Esophagus muscularis mucosa (tissue), 4 donors: Measurements from ENCODE around the gene VSIG10L2. TPM values are rescaled to one million over a fixed set of nuclear protein-coding genes. Genes with fewer than 3 reads are reported as not detected.

Experiments used
- DNase-seq: peaks from one replicate; pipeline ENCODE4 v3.0.0-alpha.2; 2017; ENCODE audit errors: extremely low spot score
- H3K27ac ChIP-seq, 4 donors: fragments of 200-600 bp; sonication (generic); replicated peaks in 1 of 4; 1 replicate in 3 of 4; 2 replicates in 1 of 4; pipeline ENCODE4 v1.5.1; 2016 to 2019; ENCODE audit warnings: mild to moderate bottlenecking in 1 of 4
- H3K27me3 ChIP-seq, 4 donors: fragments of 200-600 bp; sonication (generic); one replicate each; pipeline versions ENCODE4 v1.5.1 to v1.6.0; 2016 to 2019
- H3K36me3 ChIP-seq, 4 donors: fragments of 200-600 bp; sonication (generic); one replicate each; pipeline ENCODE4 v1.5.1; 2016 to 2019
- H3K4me1 ChIP-seq, 4 donors: fragments of 200-600 bp; sonication (generic); one replicate each; pipeline ENCODE4 v1.5.1; 2016 to 2019
- H3K4me3 ChIP-seq, 4 donors: fragments of 200-600 bp; sonication (generic); 1 replicate in 2 of 4; 2 replicates in 2 of 4; pipeline ENCODE4 v1.5.1; 2016 to 2019; ENCODE audit warnings: mild to moderate bottlenecking in 4 of 4, moderate library complexity in 1 of 4
- H3K9me3 ChIP-seq, 4 donors: fragments of 200-600 bp; sonication (generic); 1 replicate in 3 of 4; 2 replicates in 1 of 4; pipeline ENCODE4 v1.5.1; 2016 to 2019
- CTCF ChIP-seq, 3 experiments: fragments of 200-600 bp in 2 of 3; fragments of 450-650 bp in 1 of 3; sonication (generic) in 2 of 3; IDR thresholded peaks; one replicate each; pipeline ENCODE4 v1.5.1; 2017 to 2019; ENCODE audit warnings: antibody characterized with exemption in 3 of 3, mild to moderate bottlenecking in 2 of 3, moderate library complexity in 1 of 3
- EP300 ChIP-seq: sonication (generic); formaldehyde crosslinking; IDR thresholded peaks from one replicate; pipeline ENCODE4 v1.6.1; 2017; ENCODE audit warnings: antibody characterized with exemption
- POLR2A ChIP-seq: fragments of 450-650 bp; IDR thresholded peaks from one replicate; pipeline ENCODE4 v1.6.1; 2017; ENCODE audit warnings: antibody characterized with exemption, moderate library complexity, mild to moderate bottlenecking, low read depth
- POLR2AphosphoS5 ChIP-seq, 2 donors: sonication (generic); formaldehyde crosslinking; IDR thresholded peaks; one replicate each; pipeline ENCODE4 v1.6.1; 2017; ENCODE audit warnings: antibody characterized with exemption in 2 of 2
- WGBS: methylation state at CpG from one replicate; pipeline ENCODE4 v1.1.5; 2018; 5-methylcytosine and 5-hydroxymethylcytosine counted together
- intact Hi-C: fragments of 100-400 bp; cut with DNase I; formaldehyde crosslinking; loops from one replicate; pipeline ENCODE4 v1.15.1; 2023
- total RNA-seq, 4 donors: library from RNA; depleted of rRNA; stranded (reverse); fragments of >200 nt; gene quantifications; one replicate each; pipeline versions ENCODE4 v1.1.0 to v1.2.1, GENCODE V29; 2016

VSIG10L2 gene
- total RNA-seq, 4 donors from 2014 or later, result 0.33 to 0.57 (median 0.39) TPM; not detected in 1

GRCh38 chr11:125959931-125960330 lies 14.1 kb downstream of the VSIG10L2 start:
- Histone ChIP-seq H3K4me1 (no peaks in the 10 kb centered on the region), H3K9me3 (peaks cover 0 to 6% (median 0%) of the 10 kb centered on the region in 4 donors), H3K27me3 (no peaks in the 10 kb centered on the region), H3K27ac (no peak overlapping the region), H3K36me3 (peaks cover 0 to 66% (median 26%) of the 10 kb centered on the region in 4 donors), H3K4me3 (no peak overlapping the region)
- WGBS, result 89% methylated on average over 10 of the region's 10 CpGs
- TF ChIP-seq POLR2A (no peak), POLR2AphosphoS5 (IDR thresholded peaks at IDR 0.05) (no peak), EP300 (no peak), CTCF (IDR thresholded peaks at IDR 0.05) (no peak)
- intact Hi-C loops, result no loop called here
- no peak for DNase-seq

GRCh38 chr11:125960771-125961170 lies 14.9 kb downstream of the VSIG10L2 start:
- Histone ChIP-seq H3K27me3 (no peaks in the 10 kb centered on the region), H3K9me3 (peaks cover 0 to 6% (median 0%) of the 10 kb centered on the region in 4 donors), H3K4me3 (no peak overlapping the region), H3K36me3 (peaks cover 0 to 65% (median 24%) of the 10 kb centered on the region in 4 donors), H3K27ac (no peak overlapping the region), H3K4me1 (no peaks in the 10 kb centered on the region)
- intact Hi-C loops, result no loop called here
- TF ChIP-seq POLR2AphosphoS5 (IDR thresholded peaks at IDR 0.05) (no peak), CTCF (IDR thresholded peaks at IDR 0.05) (no peak), EP300 (no peak), POLR2A (no peak)
- 93% methylated on average over 6 of the region's 6 CpGs for WGBS
- DNase-seq, result no peak

GRCh38 chr11:125967515-125967914 lies 21.7 kb downstream of the VSIG10L2 start:
- H3K9me3 ChIP-seq, result peaks cover 0 to 6% (median 0%) of the 10 kb centered on the region in 4 donors
- 91% methylated on average over 3 of the region's 4 CpGs for WGBS
- intact Hi-C loops, result no loop called here

GRCh38 chr11:125968354-125968753 lies 22.5 kb downstream of the VSIG10L2 start:
- H3K36me3 ChIP-seq, result peaks cover 0 to 9% (median 0%) of the 10 kb centered on the region in 4 donors
- intact Hi-C loops, result no loop called here
- peaks cover 0 to 8% (median 3%) of the 10 kb centered on the region in 4 donors for H3K4me1 ChIP-seq
- DNase-seq, result no peak
- H3K27me3 ChIP-seq, result no peaks in the 10 kb centered on the region
- no peaks in the 10 kb centered on the region for H3K9me3 ChIP-seq
- 57% methylated on average over 7 of the region's 7 CpGs for WGBS
- no peak overlapping the region for H3K4me3 ChIP-seq
- TF ChIP-seq POLR2A, result no peak
- TF ChIP-seq POLR2AphosphoS5 (IDR thresholded peaks at IDR 0.05), result no peak
- H3K27ac ChIP-seq, result no peak overlapping the region

More at GRCh38 chr11:125967515-125967914, 21.7 kb downstream of the VSIG10L2 start:
- H3K27ac ChIP-seq, result no peak overlapping the region
- H3K36me3 ChIP-seq, result peaks cover 0 to 18% (median 0%) of the 10 kb centered on the region in 4 donors
- H3K27me3 ChIP-seq, result no peaks in the 10 kb centered on the region
- H3K4me1 ChIP-seq, result peaks cover 0 to 8% (median 3%) of the 10 kb centered on the region in 4 donors
- no peak overlapping the region for H3K4me3 ChIP-seq
- no peak for TF ChIP-seq EP300
- no peak for TF ChIP-seq POLR2A
- TF ChIP-seq POLR2AphosphoS5 (IDR thresholded peaks at IDR 0.05), result no peak
- no peak for DNase-seq

- Histone ChIP-seq H3K9me3 (no peaks in the 10 kb centered on the region), H3K36me3 (peaks cover 0 to 4% (median under 1%) of the 10 kb centered on the region in 4 donors), H3K4me3 (no peak overlapping the region), H3K27ac (no peak overlapping the region), H3K27me3 (no peaks in the 10 kb centered on the region), H3K4me1 (peaks cover 0 to 8% (median 3%) of the 10 kb centered on the region in 4 donors)
- no peak for TF ChIP-seq CTCF (IDR thresholded peaks at IDR 0.05)
- TF ChIP-seq EP300, result no peak
- no peak for TF ChIP-seq POLR2AphosphoS5 (IDR thresholded peaks at IDR 0.05)
- no peak for TF ChIP-seq POLR2A
- WGBS, result 80% methylated on average over 6 of the region's 6 CpGs
- intact Hi-C loops, result no loop called here
- no peak for DNase-seq
These were observed 25.8 kb downstream of the VSIG10L2 start for GRCh38 chr11:125971618-125972017.

GRCh38 chr11:125974284-125974683 lies 28.4 kb downstream of the VSIG10L2 start:
- Histone ChIP-seq H3K4me3 (no peak overlapping the region), H3K9me3 (no peaks in the 10 kb centered on the region), H3K36me3 (peaks cover 0 to 4% (median 2%) of the 10 kb centered on the region in 4 donors), H3K27ac (no peak overlapping the region), H3K27me3 (no peaks in the 10 kb centered on the region), H3K4me1 (peaks cover 0 to 11% (median 11%) of the 10 kb centered on the region in 4 donors)
- TF ChIP-seq POLR2AphosphoS5 (IDR thresholded peaks at IDR 0.05) (no peak), POLR2A (no peak), CTCF (IDR thresholded peaks at IDR 0.05) (no peak), EP300 (no peak)
- intact Hi-C loops, result no loop called here
- no peak for DNase-seq
